SH-SY5Y (cell line): ENCODE data around the gene MCRIP1.

Experiments
- GATA2 ChIP-seq: IDR thresholded peaks from 2 replicates; pipeline ENCODE4 v1.6.1; 2011; ENCODE audit warnings: mild to moderate bottlenecking, low read depth, low read length
- GATA3 ChIP-seq: IDR thresholded peaks from 2 replicates; pipeline ENCODE4 v1.6.1; 2011; ENCODE audit warnings: low read depth, mild to moderate bottlenecking, low read length, moderate library complexity

- TF ChIP-seq GATA2 (no peak), GATA3 (no peak)
Observed at GRCh38 chr17:81829858-81830257, 3.2 kb downstream of the MCRIP1 start.
